ENCODE measurements around the gene PRKAR2A.

The PRKAR2A gene

DNA sequence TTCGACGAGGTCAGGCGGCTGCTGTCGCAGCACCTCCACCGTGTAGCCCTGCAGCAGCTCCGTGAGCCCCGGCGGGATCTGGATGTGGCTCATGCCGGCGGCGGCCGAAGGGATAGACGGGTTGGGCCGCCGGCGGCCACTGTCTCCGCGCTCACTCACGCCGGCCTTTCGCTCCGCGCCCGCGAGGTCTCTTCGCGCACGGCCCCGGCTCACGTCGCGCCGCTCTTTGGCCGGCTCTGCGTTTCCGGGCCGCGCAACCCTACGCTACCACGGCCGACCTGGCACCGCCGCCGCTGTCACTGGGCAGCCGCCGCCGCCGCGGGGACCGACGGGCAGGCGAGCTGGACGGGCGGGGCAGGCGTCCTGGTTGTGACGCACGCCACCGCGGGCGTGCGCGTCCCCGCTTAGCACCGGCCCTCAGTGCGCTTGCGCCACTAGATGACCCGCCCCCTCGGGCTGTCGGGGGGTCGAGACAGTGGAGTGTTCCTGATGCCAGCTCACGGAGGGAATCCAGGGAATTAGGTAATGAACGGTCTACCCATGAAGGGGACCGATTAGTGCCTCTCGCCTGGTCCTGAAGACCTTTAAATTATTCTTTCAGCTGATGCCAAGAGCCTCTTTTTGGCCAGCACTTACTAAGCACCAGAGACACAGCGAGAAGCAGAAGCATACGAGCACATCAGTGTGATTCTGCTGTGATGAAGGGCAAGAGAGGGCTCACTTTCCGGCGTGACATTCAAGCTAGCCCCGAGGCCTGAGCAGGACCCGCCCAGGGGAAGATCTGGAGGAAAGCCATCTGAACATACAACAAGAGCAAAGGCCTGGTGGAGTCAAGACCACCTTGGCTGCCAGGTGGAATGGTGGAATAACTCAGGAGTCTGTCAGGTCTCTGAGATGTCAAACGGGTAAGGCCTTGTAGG lies at the start of gene PRKAR2A:
Gene PRKAR2A, minus strand, starts transcription at position 371 of the 920 bp plus-strand sequence. Its CDS starts 278 bp downstream, at position 93.
- no peak for FAIRE-seq

DNA sequence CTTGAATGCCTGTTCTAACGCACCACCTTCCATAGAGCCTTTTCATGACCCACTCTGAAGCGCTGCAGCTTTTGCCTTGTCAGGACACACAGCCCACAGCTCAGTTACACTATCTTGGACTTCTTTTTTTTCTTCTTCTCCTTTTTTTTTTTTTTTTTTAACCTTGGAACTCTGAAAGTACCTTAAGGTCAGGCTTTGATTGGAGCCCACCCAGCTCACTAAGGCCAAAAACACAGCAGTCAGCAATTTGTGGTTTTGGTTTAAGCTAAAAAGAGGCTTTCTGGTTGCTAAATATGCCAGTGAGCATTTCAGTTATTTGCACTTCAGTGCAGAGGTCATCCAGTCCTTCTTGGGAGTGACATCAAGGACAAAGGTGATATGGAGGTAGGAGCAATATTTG lies 49.3 kb upstream of the PRKAR2A start:
- no peak for FAIRE-seq

GRCh38 chr3:48894516-48894915 lies 46.8 kb upstream of the PRKAR2A start:
- no peak for FAIRE-seq

DNA sequence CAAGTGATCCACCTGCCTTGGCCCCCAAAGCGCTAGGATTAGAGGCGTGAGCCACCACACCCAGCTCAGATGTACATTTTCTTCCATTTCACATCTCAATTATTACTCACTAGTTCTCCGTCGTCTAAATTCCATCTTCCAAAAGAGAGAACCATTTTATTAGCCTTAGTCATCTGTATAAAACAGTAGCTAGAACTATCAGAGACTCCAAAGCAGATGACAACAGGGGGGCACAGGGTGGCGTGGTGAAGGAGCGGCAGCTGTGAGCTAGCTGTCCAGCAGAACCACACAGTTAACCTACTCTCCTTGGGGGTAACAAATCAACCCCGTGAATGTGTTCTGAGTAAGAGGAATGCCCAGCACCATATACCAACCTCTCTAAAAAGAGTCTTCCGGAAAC lies 43.9 kb upstream of the PRKAR2A start:
- FAIRE-seq: no peak

GRCh38 chr3:48885753-48886152 lies 38.1 kb upstream of the PRKAR2A start:
- no peak for FAIRE-seq

DNA sequence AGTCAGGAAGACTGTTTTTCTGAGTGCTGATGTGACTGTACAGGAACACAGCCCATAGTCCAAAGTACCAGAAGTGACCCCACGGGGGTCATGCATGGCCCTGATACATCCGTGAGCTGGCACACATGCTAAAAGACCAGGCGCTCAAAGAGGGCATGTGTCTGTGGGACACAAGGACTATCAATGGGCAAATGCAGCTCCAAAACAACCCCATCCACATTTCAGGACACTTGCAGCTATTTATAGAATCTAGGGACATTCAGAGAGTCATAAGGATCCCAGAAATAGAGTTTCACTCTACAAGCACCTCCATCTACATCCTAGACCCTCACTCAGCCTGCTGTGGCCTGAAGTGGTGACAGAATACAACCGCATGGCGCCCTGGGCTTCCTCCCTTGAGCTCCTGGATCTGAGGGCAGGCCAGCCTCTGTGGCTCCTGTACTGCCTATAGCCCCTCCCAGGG lies 34.0 kb upstream of the PRKAR2A start:
- no peak for FAIRE-seq

GRCh38 chr3:48881006-48881405 lies 33.3 kb upstream of the PRKAR2A start:
- no peak for FAIRE-seq

DNA sequence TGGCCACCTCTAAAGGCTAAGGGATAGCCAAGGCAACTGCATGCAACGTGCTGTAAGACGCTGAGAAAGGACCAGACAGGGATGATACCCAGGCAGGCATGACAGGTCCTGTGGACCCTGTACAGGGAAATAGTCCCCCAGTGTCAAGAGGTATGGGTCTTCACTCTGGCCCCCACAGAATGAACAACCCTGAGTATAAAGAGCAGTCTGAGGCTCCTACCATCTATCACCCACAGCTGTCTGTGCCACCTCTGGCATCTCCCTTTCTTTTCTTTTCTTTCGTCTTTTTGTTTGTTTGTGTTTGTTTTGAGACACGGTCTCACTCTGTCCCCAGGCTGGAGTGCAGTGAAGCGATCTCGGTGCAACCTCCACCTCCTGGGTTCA lies 32.3 kb upstream of the PRKAR2A start:
- no peak for FAIRE-seq

DNA sequence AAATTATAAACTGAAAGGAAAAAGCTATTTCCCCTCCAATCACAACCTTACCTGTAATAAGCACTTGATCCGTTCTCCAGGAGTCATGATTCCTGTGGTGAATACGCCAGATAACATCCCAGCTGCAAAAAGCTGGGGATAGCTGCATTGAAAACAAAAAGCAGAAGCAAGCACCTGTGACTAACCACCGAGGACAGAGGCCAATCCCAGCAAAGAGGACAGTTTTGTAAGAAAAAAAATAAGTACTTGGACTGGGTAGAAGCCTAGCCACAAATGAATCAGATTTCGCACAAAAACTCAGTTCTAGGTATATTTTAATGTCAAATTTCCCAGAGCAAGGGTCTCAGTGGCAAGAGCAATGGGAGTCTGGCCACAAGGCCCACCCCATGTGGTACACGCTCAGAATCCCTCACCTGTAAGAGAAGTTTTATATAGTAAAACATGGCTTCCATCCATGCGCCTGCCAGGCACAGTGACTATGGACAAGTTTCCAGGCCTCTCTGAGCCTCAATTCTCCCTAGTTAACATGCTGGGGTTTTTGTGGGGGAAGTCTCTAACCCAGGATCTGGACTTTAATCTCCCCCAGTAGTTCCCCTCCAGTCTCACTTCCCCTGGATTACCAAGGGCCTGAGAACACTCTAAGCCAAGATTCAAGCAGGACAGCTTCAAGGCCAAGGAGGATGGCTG lies 31.8 kb upstream of the PRKAR2A start:
- no peak for FAIRE-seq

DNA sequence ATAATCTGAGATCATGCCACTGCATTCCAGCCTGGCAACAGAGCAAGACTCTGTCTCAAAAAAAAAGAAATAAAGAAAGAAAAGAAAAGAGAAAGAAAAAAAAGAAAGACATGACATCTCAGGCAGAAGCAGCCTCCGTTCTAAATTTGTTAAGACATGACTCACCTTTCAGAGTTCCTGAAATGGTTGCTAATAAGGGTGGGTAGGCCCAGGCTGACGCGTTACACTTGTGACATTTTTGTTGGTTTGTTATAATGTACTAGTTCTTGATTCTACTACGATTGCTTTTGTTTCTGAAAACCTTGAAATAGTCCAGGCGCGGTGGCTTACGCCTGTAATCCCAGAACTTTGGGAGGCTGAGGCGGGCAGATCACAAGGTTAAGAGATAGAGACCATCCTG lies 30.0 kb upstream of the PRKAR2A start:
- FAIRE-seq: no peak

- FAIRE-seq: no peak
These were observed 15.4 kb upstream of the PRKAR2A start for GRCh38 chr3:48863122-48863521.

DNA sequence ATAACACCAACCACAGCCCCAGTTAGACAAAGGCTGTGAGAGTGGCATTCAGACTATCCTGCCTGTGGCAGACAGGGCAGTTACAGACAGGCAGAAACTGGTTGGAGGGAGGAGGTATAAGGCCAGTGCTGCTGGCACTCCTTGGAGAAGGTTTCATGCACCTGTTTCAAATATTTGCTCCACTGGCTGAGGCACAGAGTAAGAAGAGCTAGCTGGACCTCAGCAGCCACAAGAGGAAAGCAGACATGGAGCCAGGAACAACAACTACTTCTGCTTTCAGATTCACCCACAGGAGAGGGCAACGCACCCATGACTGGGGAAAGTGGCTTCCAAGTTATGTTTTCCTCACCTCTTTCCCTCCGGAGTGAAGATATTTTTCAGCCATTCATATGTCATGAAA lies 11.5 kb upstream of the PRKAR2A start:
- no peak for FAIRE-seq

DNA sequence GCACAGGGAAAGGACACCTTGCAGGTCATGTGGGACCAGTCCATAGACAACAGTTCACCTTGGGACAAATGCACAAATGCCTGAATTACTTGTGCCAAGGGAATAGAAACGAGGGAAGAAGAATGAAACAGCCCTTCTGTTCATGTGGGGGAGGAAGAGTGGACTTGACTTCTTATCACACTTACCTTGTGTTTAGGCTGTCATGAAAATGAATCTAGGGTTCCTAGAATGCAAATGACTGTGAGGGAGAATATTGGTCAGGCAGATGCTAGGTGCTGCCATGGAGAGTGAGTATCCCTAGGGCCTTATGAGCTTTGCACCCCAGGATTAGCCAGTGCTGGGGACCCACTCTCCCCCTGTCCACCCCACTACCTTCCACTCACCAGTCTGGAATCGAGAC lies 11.0 kb upstream of the PRKAR2A start:
- no peak for FAIRE-seq

GRCh38 chr3:48857641-48858040 lies 10.0 kb upstream of the PRKAR2A start:
- no peak for FAIRE-seq

DNA sequence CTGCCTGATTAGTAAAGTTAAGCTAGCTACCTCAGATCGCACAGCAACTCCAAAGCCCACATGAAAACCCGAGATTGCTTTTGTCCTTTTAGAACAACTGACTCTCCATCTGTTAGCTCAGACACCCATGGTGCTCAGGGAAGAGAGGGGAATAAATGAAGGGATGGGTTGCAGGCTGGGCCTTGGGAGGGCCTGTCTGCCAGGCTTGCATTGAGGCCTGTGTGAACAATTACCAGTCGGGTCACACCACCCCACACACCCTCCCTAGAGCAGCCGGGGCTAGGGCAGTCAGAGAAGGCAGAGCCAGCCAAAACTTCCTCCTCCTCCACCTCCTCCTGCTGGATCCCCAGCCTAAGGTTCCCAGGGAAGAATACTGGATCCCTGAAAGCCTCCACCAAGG lies 8.8 kb upstream of the PRKAR2A start:
- no peak for FAIRE-seq

GRCh38 chr3:48855681-48856447 lies 8.2 kb upstream of the PRKAR2A start:
- FAIRE-seq: no peak

- FAIRE-seq: no peak
These were observed 4.5 kb upstream of the PRKAR2A start for GRCh38 chr3:48852151-48852550.

GRCh38 chr3:48851407-48851806 lies 3.7 kb upstream of the PRKAR2A start:
- FAIRE-seq: no peak

- no peak for FAIRE-seq
These were observed 1.3 kb upstream of the PRKAR2A start for GRCh38 chr3:48848816-48849515.

DNA sequence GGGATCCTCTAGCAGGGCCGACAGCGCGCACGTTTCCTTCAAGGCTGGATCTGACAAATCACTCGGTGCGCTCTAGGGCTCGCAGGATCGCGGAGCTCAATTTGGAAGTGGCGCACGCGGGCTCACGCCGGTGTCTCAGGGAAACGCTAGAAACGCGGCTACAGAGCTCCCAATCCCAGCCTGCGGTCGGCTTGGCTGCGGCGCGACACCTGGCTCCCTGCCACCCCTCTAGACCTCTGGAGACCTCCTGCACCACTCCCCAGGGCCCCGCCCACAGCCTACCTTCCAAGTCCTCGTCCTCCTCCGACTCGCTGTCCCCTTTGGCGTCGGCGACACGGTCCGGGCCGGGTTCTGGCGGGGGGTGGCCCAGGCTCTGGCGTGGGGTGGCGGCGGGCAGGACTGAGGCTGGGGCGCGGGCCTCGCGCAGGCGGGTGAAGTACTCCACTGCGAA lies 596 bp downstream of the PRKAR2A start:
- FAIRE-seq: no peak

- FAIRE-seq: no peak
These were observed 2.5 kb downstream of the PRKAR2A start for GRCh38 chr3:48845170-48845569.

DNA sequence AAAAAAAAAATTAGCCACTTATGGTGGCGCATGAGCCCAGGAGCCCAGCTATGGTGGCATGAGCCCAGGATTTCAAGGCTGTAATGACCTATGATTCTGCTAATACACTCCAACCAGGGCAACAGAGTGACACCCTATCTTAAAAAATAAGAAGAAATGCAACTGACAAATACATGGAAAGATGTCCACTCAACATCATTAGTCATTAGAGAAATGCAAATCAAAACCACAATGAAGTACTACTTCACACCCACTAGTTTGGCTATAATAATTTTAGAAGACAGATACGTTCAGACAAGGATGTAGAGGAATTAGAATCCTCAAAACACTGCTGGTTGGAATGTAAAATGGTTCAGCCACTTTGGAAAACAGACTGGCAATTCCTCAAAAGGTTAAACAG lies 10.5 kb downstream of the PRKAR2A start:
- no peak for FAIRE-seq
